HUES48 (cell line): ENCODE measurements around the gene CD274.
"Not testable (repeated sequence)": the region's sequence is repeated elsewhere in the genome, so short reads cannot be mapped to it uniquely, and the experiment has no call there.

Experiments used
- H3K27ac ChIP-seq: one replicate; pipeline ENCODE4 v1.7.0; 2013; ENCODE audit warnings: low read depth, low read length, inconsistent platforms
- H3K27me3 ChIP-seq: 2 replicates; pipeline ENCODE4 v1.6.1; 2013; ENCODE audit warnings: mild to moderate bottlenecking, low read length; ENCODE audit not compliant: control insufficient read depth, insufficient read depth
- H3K36me3 ChIP-seq: 2 replicates; pipeline ENCODE4 v1.6.1; 2013; ENCODE audit warnings: low read length; ENCODE audit not compliant: control insufficient read depth, insufficient read depth
- H3K4me1 ChIP-seq: 2 replicates; pipeline ENCODE4 v1.6.1; 2013; ENCODE audit warnings: mild to moderate bottlenecking, low read length; ENCODE audit not compliant: control insufficient read depth, insufficient read depth
- H3K4me3 ChIP-seq: 2 replicates; pipeline ENCODE4 v1.5.1; 2013; ENCODE audit warnings: mild to moderate bottlenecking, low read depth, low read length
- H3K9ac ChIP-seq: 2 replicates; pipeline ENCODE4 v1.6.1; 2013; ENCODE audit warnings: mild to moderate bottlenecking, low read depth, low read length, moderate library complexity
- H3K9me3 ChIP-seq: 2 replicates; pipeline ENCODE4 v1.6.1; 2013; ENCODE audit warnings: low read length; ENCODE audit not compliant: control insufficient read depth, insufficient read depth

Gene CD274

DNA sequence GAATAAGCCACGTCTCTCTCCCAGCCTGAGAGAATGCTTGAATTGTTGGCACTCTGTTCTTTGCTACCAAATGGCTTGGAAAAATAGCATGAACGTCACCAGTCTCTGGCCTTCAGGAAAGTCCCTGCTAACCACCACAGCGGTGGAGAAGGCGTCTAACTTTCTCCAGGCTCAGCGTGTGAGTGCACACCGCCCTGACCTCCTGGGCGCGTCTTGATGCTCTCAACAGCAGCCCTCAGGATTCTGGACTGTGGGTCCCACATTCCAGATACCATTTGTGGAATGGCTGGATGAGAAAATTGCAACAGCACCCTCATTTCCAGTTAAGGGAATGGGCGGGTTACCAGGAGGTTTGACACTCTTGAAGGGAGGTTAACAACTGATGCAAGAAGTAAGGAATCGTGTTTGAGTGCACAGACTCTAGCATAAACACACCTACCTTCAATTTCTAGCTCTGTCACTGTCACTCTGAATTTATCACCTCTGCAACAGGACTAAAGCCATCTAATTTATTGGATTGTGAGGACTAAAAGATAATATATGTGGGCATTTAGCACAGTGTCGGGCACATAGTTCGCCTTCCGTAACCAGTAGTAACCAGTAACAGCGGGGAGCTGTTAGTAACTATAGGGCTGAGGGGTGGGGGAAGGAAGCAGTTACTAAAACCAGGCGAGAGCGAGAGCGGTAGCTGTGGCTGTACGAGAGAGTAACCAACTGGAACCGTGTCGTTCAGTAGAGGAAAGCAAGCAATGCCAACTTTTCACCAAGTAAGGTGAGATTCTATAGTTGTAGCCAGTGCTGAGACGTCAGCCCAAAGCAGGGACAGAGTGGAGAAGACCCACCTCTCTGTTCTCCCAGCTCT, 11.8 kb upstream of the CD274 start:
- H3K27ac ChIP-seq: peak overlapping the region; percentile 26
- H3K4me3 ChIP-seq: peak overlapping the region; percentile 85
- H3K4me1 ChIP-seq: peaks cover 10% of the 10 kb centered on the region
- no peak overlapping the region for H3K9ac ChIP-seq
- H3K27me3 ChIP-seq: no peaks in the 10 kb centered on the region
- H3K36me3 ChIP-seq: peaks cover 11% of the 10 kb centered on the region
- peaks cover 5% of the 10 kb centered on the region for H3K9me3 ChIP-seq

DNA sequence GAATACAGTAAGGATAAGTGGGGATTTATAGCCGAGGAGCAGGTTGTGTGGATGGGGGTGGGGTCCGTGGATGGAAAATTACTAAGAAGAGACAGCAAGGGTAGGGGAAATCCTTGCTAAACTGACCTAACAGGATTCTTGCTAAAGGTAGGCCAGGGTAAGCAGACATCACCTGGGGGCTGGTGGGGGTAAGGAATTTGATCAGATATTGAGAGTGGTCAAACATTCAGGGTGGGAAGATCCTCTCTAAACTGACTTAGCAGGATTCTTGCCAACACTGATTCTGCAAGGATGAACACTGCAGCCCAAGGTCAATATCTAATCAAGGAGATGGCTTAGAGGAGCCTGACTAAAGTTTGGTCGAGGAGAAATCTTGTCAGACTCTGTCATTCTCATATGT, 9.9 kb upstream of the CD274 start:
- Histone ChIP-seq H3K9ac (no peak overlapping the region), H3K27ac (no peak overlapping the region), H3K4me3 (no peak overlapping the region)

DNA sequence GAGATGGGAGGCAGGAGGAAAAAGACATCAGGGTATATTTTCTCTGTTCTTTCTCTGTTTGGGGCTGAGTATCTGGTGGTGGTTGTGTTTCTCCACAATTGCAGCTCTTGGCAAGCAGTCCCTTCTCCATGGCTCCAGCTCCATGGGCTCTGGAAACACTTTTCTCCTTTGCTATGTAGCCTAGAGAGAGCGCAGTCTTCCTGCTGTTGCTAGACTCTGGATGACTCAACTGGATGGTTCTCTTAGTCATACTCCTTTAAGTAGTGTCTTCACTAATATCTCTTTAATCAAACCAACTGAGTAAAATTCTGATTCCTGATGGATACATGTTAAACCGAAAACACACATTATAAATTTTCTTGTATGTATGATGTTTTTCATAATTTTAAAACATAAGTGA, 9.3 kb upstream of the CD274 start:
- no peaks in the 10 kb centered on the region for H3K9me3 ChIP-seq
- no peak overlapping the region for H3K27ac ChIP-seq
- no peaks in the 10 kb centered on the region for H3K27me3 ChIP-seq
- H3K9ac ChIP-seq: no peak overlapping the region
- no peak overlapping the region for H3K4me3 ChIP-seq
- H3K36me3 ChIP-seq: 0 out of 2 replicates have a peak, but pooled peaks cover 2% of the 10 kb centered on the region
- peaks cover 10% of the 10 kb centered on the region for H3K4me1 ChIP-seq

More for the DNA sequence above, 9.9 kb upstream of the CD274 start:
- H3K36me3 ChIP-seq: peaks cover 8% of the 10 kb centered on the region
- H3K27me3 ChIP-seq: no peaks in the 10 kb centered on the region
- peaks cover 10% of the 10 kb centered on the region for H3K4me1 ChIP-seq
- peaks cover 2% of the 10 kb centered on the region; the same call in 1 of the 2 replicates for H3K9me3 ChIP-seq

DNA sequence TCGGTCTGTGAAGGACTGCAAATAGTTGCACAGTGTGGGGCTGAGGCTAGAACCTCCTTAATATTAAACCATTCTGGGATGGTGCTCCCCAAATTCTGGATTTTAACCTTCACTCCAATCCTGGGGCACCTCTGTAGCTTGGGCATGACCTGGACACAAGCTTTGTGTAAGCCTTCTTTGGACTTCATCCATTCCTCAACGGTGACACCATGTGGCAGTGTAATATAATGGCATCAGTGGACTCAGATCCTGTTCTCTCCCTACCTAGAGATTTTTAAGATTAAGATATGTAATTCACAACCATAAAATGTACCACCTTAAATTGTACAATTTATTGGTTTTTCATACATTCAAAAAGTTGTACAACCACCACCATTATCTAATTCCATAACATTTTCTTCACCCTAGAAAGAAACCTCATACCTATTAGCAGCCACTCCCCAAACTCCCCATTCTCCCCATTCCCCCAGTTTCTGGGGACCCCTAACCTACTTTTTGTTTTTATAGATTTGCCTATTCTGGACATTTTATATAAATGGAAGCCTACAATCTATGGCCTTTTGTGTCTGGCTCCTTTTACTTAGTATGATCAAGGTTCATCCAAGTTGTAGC, 7.8 kb upstream of the CD274 start:
- Histone ChIP-seq H3K9ac (no peak overlapping the region), H3K4me3 (no peak overlapping the region), H3K36me3 (no peaks in the 10 kb centered on the region), H3K27me3 (no peaks in the 10 kb centered on the region), H3K9me3 (no peaks in the 10 kb centered on the region), H3K4me1 (peaks cover 10% of the 10 kb centered on the region), H3K27ac (no peak overlapping the region)

DNA sequence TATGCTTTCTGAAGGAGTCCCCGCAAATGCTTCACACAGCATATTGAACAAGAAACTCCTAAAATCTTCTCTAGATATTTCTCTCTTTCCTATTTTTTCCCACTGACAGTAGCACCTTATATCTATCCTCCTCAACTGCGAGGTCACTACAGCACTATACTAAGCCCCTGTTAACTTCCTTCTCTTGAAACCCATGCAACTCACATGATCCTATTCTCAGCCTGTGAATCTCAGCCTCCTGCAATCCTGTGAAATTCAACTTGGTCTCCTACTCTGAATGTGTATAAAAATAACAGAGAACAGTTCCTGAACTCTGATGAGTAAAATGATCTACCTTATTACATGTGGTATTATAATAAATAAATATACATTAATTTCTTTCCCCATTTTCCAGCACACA, 6.5 kb upstream of the CD274 start:
- H3K27ac ChIP-seq: no peak overlapping the region
- no peak overlapping the region for H3K9ac ChIP-seq
- H3K4me3 ChIP-seq: no peak overlapping the region
- no peaks in the 10 kb centered on the region for H3K27me3 ChIP-seq
- H3K9me3 ChIP-seq: no peaks in the 10 kb centered on the region
- H3K4me1 ChIP-seq: 0 out of 2 replicates have a peak, but pooled peaks cover 1% of the 10 kb centered on the region
- no peaks in the 10 kb centered on the region for H3K36me3 ChIP-seq

DNA sequence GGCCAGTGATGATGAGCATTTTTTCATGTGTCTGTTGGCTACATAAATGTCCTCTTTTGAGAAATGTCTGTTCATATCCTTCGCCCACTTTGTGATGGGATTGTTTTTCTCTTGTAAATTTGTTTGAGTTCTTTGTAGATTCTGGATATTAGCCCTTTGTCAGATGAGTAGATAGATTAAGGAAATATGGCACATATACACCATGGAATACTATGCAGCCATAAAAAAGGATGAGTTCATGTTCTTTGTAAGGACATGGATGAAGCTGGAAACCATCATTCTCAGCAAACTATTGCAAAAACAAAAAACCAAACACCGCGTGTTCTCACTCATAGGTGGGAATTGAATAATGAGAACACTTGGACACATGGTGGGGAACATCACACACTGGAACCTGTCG, 5.2 kb upstream of the CD274 start:
- not testable (repeated sequence) for H3K4me1 ChIP-seq, H3K36me3 ChIP-seq, H3K27ac ChIP-seq, H3K9me3 ChIP-seq, H3K27me3 ChIP-seq, H3K4me3 ChIP-seq, H3K9ac ChIP-seq

DNA sequence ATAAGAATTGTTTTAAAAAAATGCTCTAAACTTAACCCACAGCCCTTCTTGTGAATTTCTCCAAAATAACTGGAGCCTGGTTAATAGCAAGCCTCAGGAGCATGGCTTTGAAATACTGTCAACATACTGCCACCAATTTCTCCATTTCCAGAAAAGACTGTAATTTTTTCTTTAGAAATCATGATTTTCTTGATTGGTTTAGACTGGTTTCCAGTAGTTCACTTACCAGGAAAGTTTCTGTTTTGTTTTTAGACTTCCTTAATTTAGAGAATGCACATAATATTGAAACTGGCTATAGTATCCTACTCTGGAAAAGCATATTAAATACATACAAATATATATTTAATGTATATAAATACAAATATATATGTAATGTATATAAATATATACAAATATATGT, 4.5 kb upstream of the CD274 start:
- no peaks in the 10 kb centered on the region for H3K4me1 ChIP-seq
- H3K4me3 ChIP-seq: no peak overlapping the region
- no peaks in the 10 kb centered on the region for H3K9me3 ChIP-seq
- H3K36me3 ChIP-seq: no peaks in the 10 kb centered on the region
- H3K27ac ChIP-seq: no peak overlapping the region
- no peaks in the 10 kb centered on the region; the same call in 1 of the 2 replicates for H3K27me3 ChIP-seq
- no peak overlapping the region for H3K9ac ChIP-seq

DNA sequence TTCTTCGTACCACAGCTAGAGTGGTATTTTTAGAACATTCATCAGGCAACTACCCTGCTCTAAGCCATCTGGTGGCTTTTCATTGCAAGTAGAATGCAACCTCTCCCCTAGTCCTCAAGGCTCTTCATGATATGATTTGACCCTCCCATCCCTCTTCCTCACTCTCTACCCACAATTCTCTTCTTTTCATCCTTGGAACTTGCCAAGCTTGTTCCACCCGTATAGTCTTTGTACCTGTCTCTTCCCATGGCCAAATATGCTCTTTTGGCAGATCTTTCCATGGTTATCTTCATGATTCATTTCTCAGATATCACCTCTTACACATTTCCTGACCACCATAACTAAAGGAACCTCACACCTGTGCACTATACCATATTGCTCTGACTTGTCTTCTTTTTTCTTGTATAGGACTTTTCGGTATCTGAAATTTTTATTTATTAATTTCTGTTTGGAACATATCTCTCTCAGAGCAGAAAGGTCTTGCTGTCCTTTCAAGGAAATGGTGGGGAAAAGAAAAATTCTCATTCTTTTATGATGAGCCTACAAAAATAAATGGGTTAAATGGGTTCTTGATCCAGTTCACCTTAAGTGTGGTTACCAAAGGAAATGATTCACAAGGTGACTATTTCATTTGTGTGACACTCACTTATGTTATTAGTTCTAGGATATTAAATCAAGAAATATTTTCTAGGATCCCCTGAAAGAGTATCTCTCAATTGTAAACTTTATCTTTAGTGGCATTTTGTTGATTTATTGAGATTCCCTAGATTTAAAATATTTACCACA, 3.7 kb upstream of the CD274 start:
- Histone ChIP-seq H3K4me3 (no peak overlapping the region), H3K9ac (no peak overlapping the region), H3K27ac (no peak overlapping the region)

DNA sequence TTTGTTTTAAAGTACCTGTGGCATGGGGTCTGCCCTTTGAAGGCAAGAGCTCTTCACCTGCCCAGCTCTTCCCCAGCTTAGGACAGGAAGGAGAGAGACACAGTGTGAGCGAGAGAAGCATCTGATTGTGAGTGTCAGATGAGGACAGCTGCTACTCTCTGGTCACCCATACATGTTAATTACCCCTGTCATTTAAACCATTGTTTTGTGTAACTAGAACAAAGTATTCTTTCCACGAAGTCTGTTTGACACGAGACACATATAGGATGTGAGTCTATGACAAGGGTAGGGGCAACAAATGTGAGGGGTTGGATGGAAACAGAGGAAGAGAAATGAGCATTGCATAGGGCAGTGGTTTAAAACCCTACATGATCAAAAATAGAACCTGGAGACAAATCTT, 3.0 kb upstream of the CD274 start:
- no peaks in the 10 kb centered on the region; the same call in 1 of the 2 replicates for H3K27me3 ChIP-seq
- no peak overlapping the region for H3K4me3 ChIP-seq
- no peaks in the 10 kb centered on the region for H3K4me1 ChIP-seq
- no peaks in the 10 kb centered on the region for H3K9me3 ChIP-seq
- no peak overlapping the region for H3K9ac ChIP-seq
- no peak overlapping the region for H3K27ac ChIP-seq
- H3K36me3 ChIP-seq: no peaks in the 10 kb centered on the region

More for the DNA sequence above, 3.7 kb upstream of the CD274 start:
- Histone ChIP-seq H3K4me1 (no peaks in the 10 kb centered on the region), H3K27me3 (no peaks in the 10 kb centered on the region; the same call in 1 of the 2 replicates), H3K36me3 (no peaks in the 10 kb centered on the region), H3K9me3 (no peaks in the 10 kb centered on the region)

DNA sequence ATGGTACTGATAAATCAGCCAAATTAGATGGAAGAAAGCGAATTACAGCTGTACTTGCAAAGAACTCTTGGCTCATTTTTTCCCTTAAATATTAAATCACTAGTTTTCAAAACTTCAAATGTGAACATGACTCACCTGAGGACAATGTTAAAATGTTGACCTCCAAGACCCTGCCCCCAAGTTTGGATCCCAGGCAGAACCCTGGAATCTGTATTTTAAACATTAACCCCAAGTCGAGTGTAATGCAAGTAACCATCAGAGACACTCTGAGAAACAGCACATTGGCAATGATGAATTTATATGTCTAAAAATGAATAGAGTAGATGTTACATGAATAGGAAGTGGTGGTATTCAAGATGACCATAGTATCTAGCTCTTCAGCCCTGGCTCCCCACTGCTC, 2.3 kb upstream of the CD274 start:
- Histone ChIP-seq H3K4me1 (no peaks in the 10 kb centered on the region), H3K27me3 (no peaks in the 10 kb centered on the region; the same call in 1 of the 2 replicates), H3K9ac (no peak overlapping the region), H3K9me3 (no peaks in the 10 kb centered on the region), H3K27ac (no peak overlapping the region), H3K36me3 (no peaks in the 10 kb centered on the region), H3K4me3 (no peak overlapping the region)
